GM19328 (cell line): Measurements from ENCODE around the gene CHKA.

Experiments used
- ATAC-seq: cut with Tn5 transposase; IDR thresholded peaks from one replicate; pipeline ENCODE4 v1.9.1; 2021; ENCODE audit warnings: mild to moderate bottlenecking, moderate library complexity; ENCODE audit not compliant: unreplicated experiment

The CHKA gene

DNA sequence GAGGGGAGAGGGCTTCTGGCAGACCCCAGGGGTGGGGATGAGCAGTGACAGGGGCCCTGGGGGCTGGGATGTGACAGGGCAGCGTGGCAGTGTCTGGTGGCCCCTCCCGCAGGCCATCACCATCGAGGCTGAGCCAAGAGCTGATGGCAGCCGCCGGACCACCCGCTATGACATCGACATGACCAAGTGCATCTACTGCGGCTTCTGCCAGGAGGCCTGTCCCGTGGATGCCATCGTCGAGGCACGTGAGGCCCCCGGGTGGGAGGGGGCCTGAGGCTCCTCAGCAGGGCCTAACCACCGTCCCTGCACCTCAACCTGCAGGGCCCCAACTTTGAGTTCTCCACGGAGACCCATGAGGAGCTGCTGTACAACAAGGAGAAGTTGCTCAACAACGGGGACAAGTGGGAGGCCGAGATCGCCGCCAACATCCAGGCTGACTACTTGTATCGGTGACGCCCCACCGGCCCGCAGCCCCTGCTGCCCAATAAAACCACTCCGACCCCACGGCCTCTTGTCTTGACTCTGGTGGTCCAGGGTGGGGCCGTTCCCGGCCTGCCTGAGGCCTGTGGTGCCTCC lies 85.0 kb downstream of the CHKA start:
- no peak for ATAC-seq

DNA sequence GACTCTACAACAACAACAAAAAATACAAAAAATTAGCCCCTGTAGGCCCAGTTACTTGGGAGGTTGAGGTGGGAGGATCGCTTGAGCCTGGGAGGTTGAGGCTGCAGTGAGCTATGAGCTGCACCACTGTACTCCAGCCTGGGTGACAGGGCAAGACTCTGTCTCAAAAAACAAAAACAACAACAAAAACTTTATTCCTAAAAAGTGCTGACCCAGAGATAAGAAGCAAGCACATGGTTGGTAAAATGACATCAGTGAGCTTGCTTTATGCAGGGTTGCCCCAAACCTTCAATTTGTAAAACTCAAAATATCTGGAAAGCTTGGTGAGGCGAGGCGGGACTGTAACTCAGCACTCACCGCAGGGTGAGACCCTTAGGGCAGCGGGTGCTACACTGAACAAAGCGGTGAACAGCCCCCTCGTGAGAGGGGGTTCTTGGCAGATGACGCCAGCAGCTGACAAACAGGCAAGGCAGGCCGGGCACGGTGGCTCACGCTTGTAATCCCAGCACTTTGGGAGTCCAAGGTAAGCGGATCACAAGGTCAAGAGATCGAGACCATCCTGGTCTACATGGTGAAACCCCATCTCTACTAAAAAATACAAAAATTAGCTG lies 85.8 kb downstream of the CHKA start:
- no peak for ATAC-seq

DNA sequence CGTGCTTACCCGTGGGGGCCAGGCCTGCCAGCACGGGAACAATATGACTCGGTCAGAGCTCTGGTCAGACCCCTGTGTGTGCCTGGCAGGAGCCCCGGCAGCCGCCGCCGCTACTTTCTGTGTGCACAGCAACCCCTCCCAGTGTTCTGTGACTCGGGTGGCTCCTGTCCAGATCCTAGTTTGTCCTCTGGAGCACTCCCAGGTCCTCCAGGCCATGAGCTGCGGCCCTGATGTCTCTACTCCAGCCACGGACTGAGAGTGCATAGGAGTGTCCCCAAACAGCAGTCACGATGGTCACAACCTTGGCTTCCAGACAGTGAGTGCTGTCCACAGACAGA lies 87.5 kb downstream of the CHKA start:
- no peak for ATAC-seq

DNA sequence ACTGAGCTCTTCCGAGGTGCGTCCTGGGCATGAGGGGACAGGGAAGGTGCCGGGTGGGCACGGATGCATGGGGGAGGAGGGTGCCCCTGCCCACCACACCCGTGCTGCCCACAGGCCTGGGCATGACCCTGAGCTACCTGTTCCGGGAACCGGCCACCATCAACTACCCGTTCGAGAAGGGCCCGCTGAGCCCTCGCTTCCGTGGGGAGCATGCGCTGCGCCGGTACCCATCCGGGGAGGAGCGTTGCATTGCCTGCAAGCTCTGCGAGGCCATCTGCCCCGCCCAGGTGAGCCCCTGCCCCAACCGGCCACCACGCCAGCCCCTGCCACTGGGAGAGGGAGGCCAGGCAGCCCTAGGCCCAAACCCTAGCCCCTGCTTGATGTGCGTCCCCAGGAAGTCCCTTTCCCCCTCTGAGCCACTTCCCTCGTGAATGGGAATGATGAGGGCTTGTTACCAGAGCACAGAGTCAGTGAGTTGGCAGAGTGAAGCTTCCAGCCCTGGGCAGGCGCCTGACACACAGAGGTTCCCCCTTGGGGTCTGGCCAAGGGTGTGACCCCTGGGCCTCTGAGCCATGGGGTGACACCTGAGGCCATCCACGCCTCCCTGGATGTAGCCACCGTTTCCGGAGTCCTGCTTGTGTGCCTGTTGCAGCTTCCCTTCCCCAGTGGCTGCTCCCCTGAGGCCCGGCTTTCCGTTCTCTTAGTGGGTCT lies 88.0 kb downstream of the CHKA start:
- ATAC-seq, result no peak

DNA sequence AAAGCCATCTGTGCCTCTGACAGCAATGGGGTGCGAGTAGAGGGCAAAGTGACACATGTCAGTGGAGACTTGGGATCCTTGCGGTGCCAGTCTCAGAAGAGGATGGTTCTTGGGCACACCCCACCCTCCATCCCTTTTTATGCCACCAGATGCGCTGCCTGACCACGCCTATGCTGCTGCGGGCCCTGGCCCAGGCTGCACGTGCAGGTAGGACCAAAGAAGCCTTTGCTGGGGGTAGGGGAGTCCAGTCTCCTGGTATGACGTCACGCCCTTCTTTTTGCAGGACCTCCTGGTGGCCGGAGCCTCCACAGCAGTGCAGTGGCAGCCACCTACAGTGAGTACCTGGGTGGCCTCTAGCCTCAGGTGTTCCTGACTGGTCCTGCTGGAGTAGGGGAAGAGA lies 89.2 kb downstream of the CHKA start:
- ATAC-seq, result no peak

DNA sequence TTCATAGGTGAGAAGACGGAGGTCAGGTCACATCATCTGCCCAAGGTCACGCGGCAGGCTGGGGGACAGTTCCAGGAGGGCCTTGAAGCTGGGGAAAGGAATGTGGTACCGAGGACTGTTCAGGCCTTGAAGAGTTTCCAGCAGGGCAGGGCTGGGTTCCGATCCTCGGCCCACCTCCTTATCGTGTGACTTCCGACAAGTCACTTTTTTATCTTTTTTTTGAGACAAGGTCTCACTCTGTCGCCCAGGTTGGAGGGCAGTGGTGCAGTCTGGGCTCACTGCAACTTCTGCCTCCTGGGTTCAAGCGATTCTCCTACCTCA lies 90.1 kb downstream of the CHKA start:
- ATAC-seq, result no peak

DNA sequence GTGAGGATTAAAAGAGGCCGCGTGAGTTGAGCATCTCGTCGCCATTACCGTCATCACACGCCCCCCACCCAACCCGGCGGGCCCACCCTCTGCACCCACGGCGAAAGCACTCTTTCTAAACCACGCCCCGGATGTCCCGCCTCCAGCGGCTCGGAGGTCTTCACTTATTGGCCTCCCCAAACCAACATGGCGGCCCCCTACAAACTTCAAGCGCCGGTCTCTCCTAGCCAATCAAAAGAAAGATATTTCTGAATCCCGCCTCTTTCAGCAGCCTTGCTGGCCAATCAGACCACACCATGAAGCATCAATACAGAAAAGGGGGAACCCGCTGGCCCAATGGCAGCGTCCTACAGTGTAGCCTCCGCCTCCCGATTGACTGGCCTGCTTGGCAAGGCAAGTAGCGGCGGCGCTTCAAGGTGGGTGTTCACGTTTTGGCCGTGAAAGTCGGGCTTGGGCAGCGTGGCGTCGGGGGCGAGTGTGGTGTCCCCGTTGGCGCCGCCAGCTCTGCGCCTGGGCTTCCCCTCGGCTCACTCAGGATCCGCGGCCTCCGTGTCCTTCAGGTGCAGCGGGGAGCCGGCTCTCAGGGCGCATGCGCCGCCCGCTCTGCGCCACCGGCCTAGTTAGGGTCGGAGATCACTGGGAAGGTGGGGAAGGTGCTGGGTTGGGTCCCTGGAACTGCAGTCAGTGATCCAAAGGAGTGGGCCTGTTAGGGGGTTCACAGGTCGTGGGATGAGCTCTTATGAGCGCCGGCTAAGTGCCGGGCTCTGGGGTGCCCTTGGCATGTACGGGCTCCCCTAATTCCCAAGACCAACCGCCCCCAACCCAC lies 90.7 kb downstream of the CHKA start, which contains the start of gene NDUFS8:
Gene NDUFS8 (plus strand): TSS at position 364 of the 826 bp plus-strand sequence. CDS start 1,471 bp downstream, outside the sequence.
- ATAC-seq, result peak; percentile 94

DNA sequence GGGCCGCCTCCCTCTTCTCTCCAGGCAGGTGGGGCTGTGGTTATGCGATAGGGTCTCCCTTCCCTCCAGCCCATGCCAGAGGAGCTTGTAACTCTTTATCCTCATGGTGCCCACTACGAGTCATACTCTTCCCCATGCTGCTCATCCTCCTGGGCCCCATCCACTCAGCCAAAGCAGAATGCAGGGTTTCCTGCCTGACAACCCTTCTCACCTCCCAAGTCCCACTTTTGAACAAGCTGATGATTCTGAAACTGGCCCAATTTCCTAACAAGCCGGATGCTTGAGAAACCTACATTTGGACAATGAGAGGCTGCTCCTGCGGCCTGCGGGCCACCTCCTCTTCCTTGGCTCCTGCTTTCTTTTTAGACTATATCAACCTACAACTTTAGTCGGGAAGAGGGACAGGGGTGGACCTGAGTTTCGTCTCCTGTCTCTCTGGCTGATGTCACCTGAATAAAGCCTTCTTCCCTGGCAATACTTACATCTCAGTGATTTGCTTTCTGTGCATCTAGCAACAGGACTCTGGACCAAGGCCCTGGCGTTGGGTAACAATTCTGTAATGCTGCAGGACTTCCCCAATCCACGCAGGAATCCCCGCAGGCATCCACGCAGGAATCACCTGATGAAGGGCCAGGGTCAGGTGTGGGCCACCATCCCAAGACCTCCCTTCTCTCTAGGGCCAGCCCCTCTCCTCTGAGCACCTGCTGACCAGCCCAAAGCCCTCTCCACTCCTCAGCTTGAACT lies 92.2 kb downstream of the CHKA start:
- no peak for ATAC-seq

DNA sequence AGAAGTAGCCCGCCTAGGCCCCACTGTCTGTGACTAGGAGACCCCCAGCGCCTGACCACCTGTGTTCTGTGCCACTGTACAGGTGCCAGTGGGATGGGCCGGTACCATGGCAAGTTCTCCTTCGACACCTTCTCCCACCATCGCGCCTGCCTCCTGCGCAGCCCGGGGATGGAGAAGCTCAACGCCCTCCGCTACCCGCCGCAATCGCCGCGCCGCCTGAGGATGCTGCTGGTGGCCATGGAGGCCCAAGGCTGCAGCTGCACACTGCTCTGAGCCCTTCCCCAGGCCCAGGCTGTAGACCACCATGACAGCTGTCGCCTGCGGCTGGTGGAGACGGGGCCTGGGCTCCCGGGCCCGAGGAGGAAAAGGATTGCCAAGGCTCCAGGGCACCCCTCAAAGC lies 93.5 kb downstream of the CHKA start:
- ATAC-seq, result no peak

DNA sequence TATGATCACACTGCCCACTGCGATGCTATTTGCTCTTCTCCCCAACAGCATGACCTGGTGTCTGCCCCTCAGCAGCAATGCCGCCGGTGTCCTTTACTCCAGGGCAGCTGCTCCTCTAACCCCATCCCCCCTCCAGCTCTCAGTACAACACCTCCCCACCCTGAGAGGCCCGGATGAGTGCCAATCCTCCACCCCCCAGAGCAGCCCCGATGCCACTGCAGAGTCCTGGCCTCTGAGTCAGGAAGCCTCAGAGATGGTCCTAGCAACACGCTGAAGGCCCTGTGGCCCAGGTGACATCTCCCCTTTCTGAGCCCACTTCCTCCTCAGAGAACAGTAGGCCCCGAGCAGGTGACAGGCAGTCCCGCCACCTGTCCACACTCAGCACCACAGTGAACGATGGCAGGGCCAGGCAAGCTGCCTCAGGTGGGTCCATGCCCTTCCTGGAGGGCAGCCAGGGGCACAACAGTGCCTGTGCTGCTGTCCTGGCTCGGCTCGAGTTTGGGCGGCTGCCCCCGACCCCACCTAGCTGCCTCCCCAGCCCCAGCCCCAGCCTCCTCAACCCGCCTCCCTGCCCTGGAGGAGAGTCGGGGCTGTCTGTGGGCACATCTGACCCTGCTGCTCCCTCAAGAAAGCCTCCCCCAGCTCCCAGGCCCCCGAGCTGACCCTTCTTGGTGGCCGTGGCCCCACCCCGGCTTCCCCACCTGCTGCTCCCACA lies 94.6 kb downstream of the CHKA start:
- no peak for ATAC-seq

DNA sequence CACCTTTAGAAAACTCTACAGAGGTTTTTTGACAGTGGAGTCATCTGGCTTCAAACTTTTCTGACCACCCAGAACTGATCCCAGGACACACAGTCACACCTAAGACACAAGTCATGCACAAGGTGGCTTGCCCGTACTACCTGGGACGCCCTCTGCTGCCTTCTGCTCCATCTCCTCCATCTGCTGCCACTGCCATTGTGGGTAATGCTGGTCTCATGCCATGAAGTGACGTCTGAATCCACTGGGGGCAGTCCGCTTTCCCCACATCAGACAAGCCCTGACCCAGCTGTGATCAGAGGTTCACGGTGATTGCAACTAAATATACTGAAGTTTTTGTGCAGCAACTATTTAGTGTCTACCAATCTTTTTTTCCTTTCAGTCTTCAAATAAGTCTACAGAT lies 96.1 kb downstream of the CHKA start:
- ATAC-seq, result no peak

DNA sequence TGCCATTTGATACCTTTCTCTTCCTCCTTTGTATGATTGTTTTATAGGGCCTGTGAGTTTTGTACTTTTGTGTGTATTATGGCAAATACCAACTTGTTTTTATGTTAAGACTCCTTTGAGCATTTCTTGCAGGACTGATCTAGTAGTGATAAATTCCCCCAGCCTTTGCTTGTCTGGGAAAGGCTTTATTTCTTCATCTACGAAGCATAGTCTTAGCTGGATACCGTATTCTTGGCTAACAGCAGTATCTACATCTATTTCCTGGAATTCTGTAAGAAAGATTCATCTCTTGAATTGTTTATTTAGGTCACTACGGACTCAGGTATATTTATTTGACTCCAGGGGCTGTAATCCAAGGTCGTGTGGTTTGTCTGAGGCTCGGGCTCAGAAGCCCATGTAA lies 96.7 kb downstream of the CHKA start:
- no peak for ATAC-seq

DNA sequence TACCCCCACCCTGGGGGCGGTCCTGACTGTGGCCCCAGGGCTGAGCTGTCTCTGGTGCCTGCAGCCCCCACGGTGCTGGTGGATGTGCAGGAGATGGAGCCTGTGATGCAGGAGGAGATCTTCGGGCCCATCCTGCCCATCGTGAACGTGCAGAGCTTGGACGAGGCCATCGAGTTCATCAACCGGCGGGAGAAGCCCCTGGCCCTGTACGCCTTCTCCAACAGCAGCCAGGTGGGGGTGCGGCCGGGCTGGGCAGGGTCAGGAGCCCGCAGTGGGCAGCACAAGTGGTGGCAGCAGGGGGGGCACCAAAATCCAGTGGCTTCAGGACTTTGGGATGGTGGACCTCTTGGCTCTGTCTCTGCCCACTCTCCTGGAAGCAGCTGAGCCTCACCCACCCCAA lies 98.7 kb downstream of the CHKA start:
- no peak for ATAC-seq

DNA sequence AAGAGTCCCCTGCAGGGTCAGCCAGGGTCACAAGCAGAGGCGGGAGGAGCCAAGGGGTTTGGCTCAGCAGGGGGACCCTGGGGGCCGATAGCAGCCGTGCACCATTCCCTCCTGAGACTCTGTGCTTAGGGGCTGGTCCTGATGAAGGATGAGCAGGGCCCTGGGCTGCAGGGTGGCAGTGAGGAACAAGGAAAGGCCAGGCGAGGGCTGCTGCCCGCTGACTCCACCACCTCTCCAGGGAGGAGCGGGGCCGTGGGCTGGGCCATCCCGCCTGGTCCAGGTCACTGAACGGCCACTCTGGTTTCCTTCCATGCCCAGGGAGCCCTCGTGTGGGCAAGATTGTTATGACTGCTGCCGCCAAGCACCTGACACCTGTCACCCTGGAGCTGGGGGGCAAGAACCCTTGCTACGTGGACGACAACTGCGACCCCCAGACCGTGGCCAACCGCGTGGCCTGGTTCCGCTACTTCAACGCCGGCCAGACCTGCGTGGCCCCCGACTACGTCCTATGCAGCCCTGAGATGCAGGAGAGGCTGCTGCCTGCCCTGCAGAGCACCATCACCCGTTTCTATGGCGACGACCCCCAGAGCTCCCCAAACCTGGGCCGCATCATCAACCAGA lies 99.9 kb downstream of the CHKA start:
- ATAC-seq, result no peak

DNA sequence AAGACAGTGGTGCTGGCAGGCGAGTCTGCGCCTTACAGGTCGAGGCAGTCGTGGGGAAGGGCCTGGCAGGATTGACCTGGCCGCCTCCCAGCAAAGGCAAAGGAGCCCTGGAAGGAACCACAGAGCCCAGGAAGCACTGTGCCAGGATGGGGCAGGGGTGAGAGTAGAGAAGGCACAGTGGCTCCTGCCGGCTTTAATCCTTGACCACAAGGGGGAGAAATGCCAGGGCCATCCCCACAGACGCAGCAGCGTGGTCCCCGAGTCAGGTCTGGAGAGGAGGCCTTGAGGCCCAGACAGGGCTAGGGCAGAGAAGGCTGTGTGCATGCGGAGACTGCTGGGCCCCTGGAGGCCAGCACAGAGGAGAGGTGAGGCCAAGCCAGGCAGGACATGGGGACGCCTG lies 100.6 kb downstream of the CHKA start:
- no peak for ATAC-seq

DNA sequence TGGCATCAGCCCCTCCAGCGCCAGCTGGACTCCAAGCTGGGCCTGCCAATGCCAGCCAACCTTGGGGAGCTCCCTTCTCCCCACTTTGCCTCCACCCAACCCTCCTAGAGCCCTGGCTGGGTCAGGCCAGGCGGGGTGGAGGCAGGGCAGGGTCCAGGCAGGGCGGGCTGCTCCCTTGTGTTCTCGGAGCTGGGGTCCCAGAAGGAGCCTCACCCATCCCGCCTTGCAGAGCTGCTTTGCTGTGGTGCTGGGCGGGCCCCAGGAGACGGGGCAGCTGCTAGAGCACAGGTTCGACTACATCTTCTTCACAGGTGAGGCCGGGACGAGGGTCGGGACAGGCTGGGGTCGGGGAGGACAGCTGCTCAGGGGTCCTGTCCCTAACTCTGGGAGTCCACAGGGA lies 101.7 kb downstream of the CHKA start:
- no peak for ATAC-seq

DNA sequence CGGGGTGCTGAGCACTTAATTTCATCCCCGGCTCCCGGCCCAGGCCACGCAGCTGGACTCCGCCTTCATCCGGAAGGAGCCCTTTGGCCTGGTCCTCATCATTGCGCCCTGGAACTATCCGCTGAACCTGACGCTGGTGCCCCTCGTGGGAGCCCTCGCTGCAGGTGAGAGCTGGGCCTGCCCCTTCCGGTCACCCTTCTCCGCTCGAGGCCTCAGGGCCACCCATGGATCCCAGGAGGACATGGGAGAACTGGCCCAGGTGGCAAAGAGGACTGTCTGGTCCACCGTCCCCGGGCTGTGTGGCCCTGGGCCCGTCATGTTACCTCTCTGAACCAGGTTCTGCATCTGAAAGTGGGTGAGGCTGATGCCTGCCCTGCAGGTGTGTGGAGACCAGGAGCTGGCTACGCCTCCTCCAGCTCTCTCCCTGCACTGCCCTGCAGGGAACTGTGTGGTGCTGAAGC lies 102.4 kb downstream of the CHKA start:
- no peak for ATAC-seq

DNA sequence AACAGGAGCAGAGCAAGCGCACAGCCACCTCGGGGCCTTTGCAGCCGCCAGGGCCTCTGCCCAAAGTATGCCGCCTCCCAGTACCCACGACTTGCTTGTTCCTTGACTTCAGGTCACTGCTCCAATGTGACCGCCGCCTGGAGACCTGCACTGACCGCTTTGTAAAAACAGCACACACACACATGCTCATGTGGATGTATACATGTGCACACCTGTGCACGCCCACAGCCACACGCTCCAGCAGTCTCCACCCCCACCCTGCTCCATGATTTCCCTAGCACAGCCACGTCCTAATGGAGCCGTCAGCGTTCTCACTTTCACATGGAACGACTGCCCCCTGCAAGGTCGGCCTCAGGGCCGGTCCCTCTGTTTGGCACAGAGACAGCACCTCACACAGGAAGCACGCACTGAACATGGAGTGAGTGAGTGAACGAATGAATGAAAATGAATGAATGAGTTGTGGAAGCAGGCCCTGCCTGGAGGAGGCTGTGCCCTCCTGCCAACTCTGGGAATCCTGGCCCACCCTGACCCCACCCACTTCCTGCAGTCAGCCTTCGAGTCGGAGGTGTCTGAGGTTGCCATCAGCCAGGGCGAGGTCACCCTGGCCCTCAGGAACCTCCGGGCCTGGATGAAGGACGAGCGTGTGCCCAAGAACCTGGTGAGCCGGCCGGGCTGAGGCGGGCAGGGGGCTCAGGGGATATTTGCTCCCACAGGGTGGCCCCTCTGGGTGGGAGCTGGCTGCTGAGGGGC lies 103.0 kb downstream of the CHKA start:
- no peak for ATAC-seq
